ENCODE measurements around the gene HGF. TPM values are rescaled to one million over a fixed set of nuclear protein-coding genes. Genes with fewer than 3 reads are reported as not detected.
A peak's percentile ranks its signal among the peaks of the same experiment; 100 is the strongest.

The HGF gene
- total RNA-seq, 1 experiment from 2014 or later: 0.15 TPM

DNA sequence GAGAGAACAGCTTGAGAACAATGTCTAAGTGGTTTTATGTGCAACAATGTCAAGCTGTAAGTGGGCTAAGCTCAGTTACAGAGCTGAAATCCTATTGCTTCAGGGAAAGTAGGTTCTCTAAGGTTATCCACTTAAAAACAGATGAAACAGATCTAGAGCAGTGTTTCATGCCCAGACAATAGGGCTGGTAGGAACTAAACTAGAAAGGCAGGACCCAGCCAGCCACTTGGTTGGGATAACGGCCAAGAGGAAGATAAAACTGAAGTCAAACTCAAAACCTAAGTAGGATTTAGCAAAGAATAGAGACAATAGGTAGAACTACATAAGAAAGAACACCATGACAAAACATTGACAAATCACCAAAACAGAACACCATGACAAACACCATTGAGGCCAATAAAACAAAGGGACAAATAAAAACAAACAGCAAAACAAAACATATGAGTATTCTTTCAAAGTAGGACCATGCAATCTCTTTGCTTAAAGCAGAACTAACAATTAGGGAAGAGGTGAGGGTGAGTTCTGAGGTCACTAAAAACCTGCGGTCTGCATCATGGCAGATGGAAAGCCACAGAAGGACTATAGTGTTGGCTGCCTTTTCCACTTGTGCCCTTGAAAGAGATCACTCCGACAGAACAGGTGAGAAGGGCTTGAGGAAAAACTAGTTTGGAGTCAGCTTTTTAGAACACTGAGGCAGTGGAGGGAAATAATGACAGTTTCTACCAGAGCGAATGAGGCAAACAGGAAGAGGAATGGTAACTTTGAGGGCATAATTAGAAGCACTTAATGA is 81.0 kb downstream of the HGF start:
- H2AFZ ChIP-seq (ENCODE audit: low read length): no peak overlapping the region
- ATAC-seq (no peak), DNase-seq (no peak)
- TF ChIP-seq EZH2phosphoT487 (IDR thresholded peaks at IDR 0.05; ENCODE audit: borderline replicate concordance, low read length) (no peak), EZH2 (IDR thresholded peaks at IDR 0.05; ENCODE audit: low read length, unreplicated experiment) (no peak)
- TF ChIP-seq, protein P1, sequence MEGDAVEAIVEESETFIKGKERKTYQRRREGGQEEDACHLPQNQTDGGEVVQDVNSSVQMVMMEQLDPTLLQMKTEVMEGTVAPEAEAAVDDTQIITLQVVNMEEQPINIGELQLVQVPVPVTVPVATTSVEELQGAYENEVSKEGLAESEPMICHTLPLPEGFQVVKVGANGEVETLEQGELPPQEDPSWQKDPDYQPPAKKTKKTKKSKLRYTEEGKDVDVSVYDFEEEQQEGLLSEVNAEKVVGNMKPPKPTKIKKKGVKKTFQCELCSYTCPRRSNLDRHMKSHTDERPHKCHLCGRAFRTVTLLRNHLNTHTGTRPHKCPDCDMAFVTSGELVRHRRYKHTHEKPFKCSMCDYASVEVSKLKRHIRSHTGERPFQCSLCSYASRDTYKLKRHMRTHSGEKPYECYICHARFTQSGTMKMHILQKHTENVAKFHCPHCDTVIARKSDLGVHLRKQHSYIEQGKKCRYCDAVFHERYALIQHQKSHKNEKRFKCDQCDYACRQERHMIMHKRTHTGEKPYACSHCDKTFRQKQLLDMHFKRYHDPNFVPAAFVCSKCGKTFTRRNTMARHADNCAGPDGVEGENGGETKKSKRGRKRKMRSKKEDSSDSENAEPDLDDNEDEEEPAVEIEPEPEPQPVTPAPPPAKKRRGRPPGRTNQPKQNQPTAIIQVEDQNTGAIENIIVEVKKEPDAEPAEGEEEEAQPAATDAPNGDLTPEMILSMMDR (conservative IDR thresholded peaks at IDR 0.05; ENCODE audit: low read depth, low read length): no peak
- intact Hi-C loops (cut with micrococcal nuclease): no loop called here
- ChIA-PET POLR2A (ENCODE audit: unreplicated experiment) (no interaction called here), CTCF (no interaction called here)
- no peaks in the 10 kb centered on the region for H4K20me1 ChIP-seq (ENCODE audit: low read length)
- no peaks in the 10 kb centered on the region for H3K9me3 ChIP-seq (ENCODE audit: low read length)
- H3K4me1 ChIP-seq (ENCODE audit: insufficient read depth, low read length): peaks cover 66% of the 10 kb centered on the region
- no peak overlapping the region for H3K4me3 ChIP-seq (ENCODE audit: low read length)
- no peak overlapping the region for H3K4me2 ChIP-seq (ENCODE audit: low read length)
- H3K79me2 ChIP-seq (ENCODE audit: low read length): no peaks in the 10 kb centered on the region
- H3K27me3 ChIP-seq (ENCODE audit: low read length): no peaks in the 10 kb centered on the region
- H3K9me2 ChIP-seq (replicated peaks; ENCODE audit: low read length): no peaks in the 10 kb centered on the region
- H3K36me3 ChIP-seq (ENCODE audit: low read depth, low read length): no peaks in the 10 kb centered on the region
- no TSS peak for BruUV-seq (replicated peaks)
- no peaks in the 10 kb centered on the region for H3F3A ChIP-seq (ENCODE audit: low read length, unreplicated experiment)
- H3K27ac ChIP-seq (ENCODE audit: low read length): no peak overlapping the region
- H3K9ac ChIP-seq (ENCODE audit: low read length): no peak overlapping the region

DNA sequence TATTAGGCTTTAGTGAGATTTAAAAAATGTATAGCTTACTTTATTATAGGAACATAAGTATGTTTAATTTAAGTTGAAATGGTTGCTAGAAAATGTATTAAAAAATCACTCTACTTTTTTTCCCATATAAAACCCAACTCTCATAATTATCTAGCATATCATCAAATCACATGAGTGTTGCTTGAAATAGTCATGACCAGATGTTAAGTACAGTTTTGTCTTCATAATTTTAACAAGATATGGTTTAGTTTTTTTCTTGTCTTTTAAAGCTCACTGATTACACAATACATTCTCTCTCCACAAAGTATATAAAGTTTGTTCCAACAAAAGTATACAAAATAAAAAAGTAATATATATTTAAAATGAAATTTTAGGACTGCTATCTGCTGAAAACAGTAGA is 82.8 kb downstream of the HGF start:
- no peaks in the 10 kb centered on the region for H3K9me2 ChIP-seq (replicated peaks; ENCODE audit: low read length)
- no peaks in the 10 kb centered on the region for H4K20me1 ChIP-seq (ENCODE audit: low read length)
- H3K27me3 ChIP-seq (ENCODE audit: low read length): no peaks in the 10 kb centered on the region
- H3K4me3 ChIP-seq (ENCODE audit: low read length): no peak overlapping the region
- no peak overlapping the region for H3K27ac ChIP-seq (ENCODE audit: low read length)
- no peaks in the 10 kb centered on the region for H3K36me3 ChIP-seq (ENCODE audit: low read depth, low read length)
- no peak overlapping the region for H3K4me2 ChIP-seq (ENCODE audit: low read length)
- no TSS peak for BruUV-seq (replicated peaks)
- no peaks in the 10 kb centered on the region for H3K9me3 ChIP-seq (ENCODE audit: low read length)
- no peaks in the 10 kb centered on the region for H3K79me2 ChIP-seq (ENCODE audit: low read length)
- ChIA-PET POLR2A (ENCODE audit: unreplicated experiment) (no interaction called here), CTCF (no interaction called here)
- H2AFZ ChIP-seq (ENCODE audit: low read length): no peak overlapping the region
- no peaks in the 10 kb centered on the region for H3F3A ChIP-seq (ENCODE audit: low read length, unreplicated experiment)
- ATAC-seq (no peak), DNase-seq (no peak)
- H3K9ac ChIP-seq (ENCODE audit: low read length): no peak overlapping the region
- H3K4me1 ChIP-seq (ENCODE audit: insufficient read depth, low read length): peaks cover 61% of the 10 kb centered on the region
- no peak for TF ChIP-seq EZH2 (IDR thresholded peaks at IDR 0.05; ENCODE audit: low read length, unreplicated experiment)
- TF ChIP-seq, protein P1 (conservative IDR thresholded peaks at IDR 0.05; ENCODE audit: low read depth, low read length): no peak
- intact Hi-C loops (cut with micrococcal nuclease): no loop called here

DNA sequence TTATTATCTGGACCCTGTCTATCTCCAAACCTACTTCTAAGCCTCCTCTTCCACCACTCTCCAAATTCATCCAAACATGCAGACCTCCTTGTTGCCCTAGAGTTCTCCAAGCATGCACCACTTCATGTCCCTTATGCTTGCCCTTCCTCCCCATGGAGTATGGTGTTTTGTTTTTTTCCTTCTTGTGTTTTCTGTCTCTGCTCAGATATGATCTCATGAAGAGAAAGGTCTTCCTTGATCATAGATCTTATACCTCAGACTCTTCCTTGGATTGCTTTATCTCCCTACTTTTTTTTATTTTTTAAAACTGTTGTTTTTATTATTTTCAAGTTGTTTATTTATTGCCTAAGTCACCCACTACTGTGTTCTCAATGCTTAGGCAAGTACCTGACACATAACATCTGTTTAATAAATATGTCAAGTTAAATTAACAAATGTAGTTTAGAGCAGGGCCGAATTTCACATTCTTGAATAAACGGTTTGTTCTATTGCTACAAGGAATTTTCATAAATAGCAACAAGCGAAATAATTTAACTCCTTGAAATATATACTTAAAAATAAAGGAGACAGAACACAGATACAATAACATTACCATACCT is 84.5 kb downstream of the HGF start:
- Histone ChIP-seq H3K4me3 (ENCODE audit: low read length) (peak overlapping the region; percentile 46), H3F3A (ENCODE audit: low read length, unreplicated experiment) (no peaks in the 10 kb centered on the region), H3K79me2 (ENCODE audit: low read length) (no peaks in the 10 kb centered on the region), H2AFZ (ENCODE audit: low read length) (peak overlapping the region; percentile 68; the same call in 1 of the 2 replicates), H3K9me2 (replicated peaks; ENCODE audit: low read length) (no peaks in the 10 kb centered on the region), H3K9ac (ENCODE audit: low read length) (peak overlapping the region; percentile 69), H3K9me3 (ENCODE audit: low read length) (no peaks in the 10 kb centered on the region), H3K4me1 (ENCODE audit: insufficient read depth, low read length) (peaks cover 44% of the 10 kb centered on the region), H4K20me1 (ENCODE audit: low read length) (no peaks in the 10 kb centered on the region), H3K27me3 (ENCODE audit: low read length) (no peaks in the 10 kb centered on the region), H3K4me2 (ENCODE audit: low read length) (peak overlapping the region; percentile 79), H3K27ac (ENCODE audit: low read length) (peak overlapping the region; percentile 95), H3K36me3 (ENCODE audit: low read depth, low read length) (no peaks in the 10 kb centered on the region)
- ChIA-PET CTCF (no interaction called here), POLR2A (ENCODE audit: unreplicated experiment) (interaction anchor here (0.5 kb wide), 1 partner anchor 329 kb away, joined by 4 read pairs; no protein-coding TSS in a partner anchor)
- no TSS peak for BruUV-seq (replicated peaks)
- intact Hi-C loops (cut with micrococcal nuclease): loop anchor here (2.0 kb wide), 1 partner anchor 47 kb away; no protein-coding TSS in a partner anchor
- DNase-seq (peak; percentile 3), ATAC-seq (no peak)
- TF ChIP-seq, protein P1 (conservative IDR thresholded peaks at IDR 0.05; ENCODE audit: low read depth, low read length): no peak
- TF ChIP-seq EZH2 (IDR thresholded peaks at IDR 0.05; ENCODE audit: low read length, unreplicated experiment) (no peak), EZH2phosphoT487 (IDR thresholded peaks at IDR 0.05; ENCODE audit: borderline replicate concordance, low read length) (no peak)
